Measurements from ENCODE around the gene TFF1.

TFF1 gene

DNA sequence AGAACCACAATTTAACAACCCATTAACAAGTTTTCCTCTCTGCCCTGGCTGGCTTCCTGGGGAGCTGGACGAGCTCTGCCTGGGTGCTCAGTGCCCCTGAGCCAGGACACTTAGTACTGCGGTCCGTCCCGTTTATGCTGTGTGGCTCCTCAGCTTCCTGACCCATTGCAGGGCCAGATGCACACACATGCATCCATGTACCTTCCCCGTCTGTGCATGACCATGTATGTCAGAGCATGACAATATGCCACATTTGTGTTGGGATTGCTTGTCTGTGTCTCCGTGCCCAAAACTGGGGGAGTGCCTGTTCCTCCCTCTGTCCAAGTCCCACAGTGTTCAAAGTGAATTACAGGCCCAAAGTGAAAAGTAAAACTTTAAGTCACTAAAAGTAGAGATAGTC lies 41.4 kb downstream of the TFF1 start:
- TF ChIP-seq GATA3 (IDR thresholded peaks at IDR 0.05; ENCODE audit: low read depth, low read length), result no peak
- no peak for TF ChIP-seq GATA2 (IDR thresholded peaks at IDR 0.05; ENCODE audit: low read depth, low read length)

DNA sequence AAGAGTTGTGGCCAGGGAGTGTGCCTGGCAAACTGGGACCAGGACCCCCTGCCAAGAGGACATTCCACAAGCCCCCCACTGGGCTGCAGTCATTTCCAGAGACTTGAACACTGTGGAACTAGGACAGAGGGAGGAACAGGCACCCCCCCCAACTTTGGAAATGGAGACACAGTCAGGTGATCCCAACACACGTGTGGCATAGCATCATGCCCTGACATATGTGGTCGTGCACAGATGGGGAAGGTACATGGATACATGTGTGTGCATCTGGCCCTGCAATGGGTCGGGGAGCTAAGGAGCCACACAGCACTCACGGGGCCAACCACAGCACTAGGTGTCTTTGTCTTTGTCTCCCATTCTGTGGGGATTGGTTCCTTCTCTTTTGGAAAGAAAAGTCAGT lies 44.5 kb downstream of the TFF1 start:
- TF ChIP-seq GATA2 (IDR thresholded peaks at IDR 0.05; ENCODE audit: low read depth, low read length), result no peak
- TF ChIP-seq GATA3 (IDR thresholded peaks at IDR 0.05; ENCODE audit: low read depth, low read length), result no peak

DNA sequence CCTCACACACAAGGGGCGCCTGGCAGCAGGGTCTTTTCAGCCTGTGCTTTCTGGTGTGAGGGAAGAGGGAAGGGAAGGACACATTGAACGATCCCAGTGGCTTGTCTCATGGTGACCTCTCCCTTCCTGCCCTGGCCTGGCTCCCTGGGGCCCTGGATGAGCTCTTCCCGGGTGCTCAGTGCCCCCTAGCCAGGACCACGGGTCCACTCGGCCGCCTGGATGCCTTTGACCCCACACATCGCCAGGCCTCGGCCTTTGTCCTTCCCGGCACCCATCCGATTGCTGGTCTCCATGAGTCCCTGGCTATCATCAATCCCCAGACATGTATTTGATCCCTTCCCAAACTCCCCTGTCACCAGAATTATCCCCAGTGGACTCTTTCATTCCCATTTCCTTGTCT lies 45.1 kb downstream of the TFF1 start:
- no peak for TF ChIP-seq GATA2 (IDR thresholded peaks at IDR 0.05; ENCODE audit: low read depth, low read length)
- TF ChIP-seq GATA3 (IDR thresholded peaks at IDR 0.05; ENCODE audit: low read depth, low read length), result no peak

DNA sequence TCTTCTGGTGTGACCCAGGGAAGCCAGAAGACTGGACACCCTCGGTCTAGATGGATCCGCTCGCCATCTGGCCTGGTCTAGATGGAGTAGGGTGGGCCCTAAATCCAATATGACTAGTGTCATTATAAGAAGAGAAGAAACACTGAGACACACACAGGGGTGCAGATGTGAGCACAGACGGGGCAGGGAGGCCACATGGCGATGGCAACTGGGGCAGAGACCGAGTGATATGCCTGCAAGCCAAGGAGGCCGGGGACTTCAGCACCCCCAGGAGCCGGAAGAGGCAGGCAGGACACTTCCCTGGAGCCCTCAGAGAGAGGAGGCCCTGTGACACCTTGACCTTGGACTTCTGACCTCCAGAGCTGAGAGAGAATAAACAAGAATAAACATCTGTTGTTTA lies 45.5 kb downstream of the TFF1 start:
- no peak for TF ChIP-seq GATA3 (IDR thresholded peaks at IDR 0.05; ENCODE audit: low read depth, low read length)

DNA sequence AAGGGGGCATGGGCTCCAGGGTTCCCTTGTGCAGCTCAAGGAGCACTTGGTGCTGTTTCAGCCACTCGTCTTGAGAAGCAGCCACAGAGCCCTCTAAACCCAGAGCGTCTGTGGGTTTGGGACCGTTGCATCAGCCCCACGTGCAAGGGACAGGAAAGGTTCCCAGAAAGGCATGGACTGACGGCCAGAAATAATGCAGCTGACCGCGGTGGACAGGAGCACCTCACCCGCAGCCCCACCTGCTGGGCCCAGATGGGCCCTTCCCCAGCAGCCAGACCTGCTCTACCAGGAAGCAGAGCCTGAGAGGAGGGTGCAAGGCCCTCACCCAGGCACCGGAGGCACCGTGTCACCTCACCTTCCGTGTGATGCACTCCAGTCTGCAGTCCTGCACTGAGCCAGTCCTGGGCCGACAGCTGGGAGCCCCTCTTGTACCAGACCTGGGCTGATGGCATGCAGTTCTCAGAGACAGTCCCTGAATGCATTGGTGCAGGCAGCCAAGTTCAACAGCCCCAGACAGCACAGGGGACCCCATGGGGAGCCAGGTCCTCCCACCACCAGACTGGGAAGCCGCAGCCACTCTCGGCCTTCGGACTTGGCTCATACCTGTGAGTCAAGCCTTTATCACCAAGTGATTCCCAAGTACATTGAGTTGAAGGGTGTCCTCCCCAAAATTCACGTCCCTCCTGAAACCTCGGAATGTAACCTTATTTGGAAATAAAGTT lies 46.3 kb downstream of the TFF1 start:
- no peak for TF ChIP-seq GATA3 (IDR thresholded peaks at IDR 0.05; ENCODE audit: low read depth, low read length)
- TF ChIP-seq GATA2 (IDR thresholded peaks at IDR 0.05; ENCODE audit: low read depth, low read length), result no peak

DNA sequence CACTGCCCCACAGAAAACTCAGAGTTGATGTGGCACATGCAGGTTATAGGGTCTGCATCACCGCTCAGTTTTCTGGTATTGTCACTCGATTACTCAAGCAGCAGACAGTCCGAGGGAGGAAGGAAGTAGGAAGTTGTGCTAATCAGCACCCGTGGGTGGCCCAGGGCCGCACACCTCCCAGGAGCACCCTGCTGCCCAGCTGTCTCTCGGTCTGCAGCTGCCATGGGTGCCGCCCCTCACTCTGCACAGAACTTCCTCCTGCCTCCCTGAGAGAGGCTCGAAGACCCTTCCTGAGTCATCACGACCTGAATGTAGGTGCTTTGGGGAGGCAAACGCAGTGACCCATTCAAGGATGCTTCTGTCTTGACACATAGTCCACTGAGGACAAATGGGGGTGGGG lies 47.0 kb downstream of the TFF1 start:
- TF ChIP-seq GATA3 (IDR thresholded peaks at IDR 0.05; ENCODE audit: low read depth, low read length), result no peak
- no peak for TF ChIP-seq GATA2 (IDR thresholded peaks at IDR 0.05; ENCODE audit: low read depth, low read length)

DNA sequence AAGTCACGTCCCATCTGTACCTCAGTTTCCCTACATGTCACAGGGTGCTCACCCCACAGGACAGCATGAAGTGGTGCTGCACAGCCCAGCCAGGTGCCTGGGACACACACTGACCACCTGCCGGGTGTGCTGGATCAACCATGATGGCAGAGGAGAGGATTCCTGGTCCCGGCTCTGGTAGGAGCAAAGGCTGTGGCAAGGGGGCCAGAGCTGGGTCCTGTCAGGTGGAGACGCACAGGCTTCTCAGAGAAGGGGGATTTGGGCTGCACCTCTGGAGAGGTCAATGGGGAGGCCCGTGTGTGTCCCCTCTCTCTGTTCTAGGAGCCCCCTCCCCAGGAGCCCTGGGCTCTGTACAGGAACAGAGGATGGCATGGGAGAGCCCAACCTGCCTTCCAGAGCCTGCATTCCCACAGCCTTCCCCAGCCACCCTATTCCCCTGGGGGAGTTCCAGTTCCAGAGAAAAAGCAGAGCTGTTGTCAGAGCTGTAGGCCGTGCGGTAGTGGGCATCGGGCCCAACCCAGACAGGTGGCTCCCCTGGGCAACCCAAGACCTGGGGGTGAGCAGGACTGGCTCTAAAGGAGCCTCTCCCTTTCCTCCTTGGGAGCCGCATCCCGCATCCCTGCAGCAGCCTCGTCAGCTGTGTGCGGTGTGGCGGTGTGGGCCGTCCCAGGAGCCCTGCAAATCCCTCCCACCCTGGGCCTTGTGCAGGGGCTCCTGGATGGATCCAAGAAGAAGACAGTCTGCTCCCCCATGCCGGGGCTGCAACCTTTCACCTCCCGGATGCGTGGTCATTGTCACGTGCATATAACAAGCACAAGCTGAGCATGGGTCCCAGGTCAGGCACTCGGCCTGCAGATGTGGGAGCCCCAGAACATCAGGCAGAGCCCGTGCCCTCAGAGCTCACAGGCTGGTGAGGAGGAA lies 48.2 kb downstream of the TFF1 start:
- TF ChIP-seq GATA2 (IDR thresholded peaks at IDR 0.05; ENCODE audit: low read depth, low read length) (no peak), GATA3 (IDR thresholded peaks at IDR 0.05; ENCODE audit: low read depth, low read length) (no peak)

DNA sequence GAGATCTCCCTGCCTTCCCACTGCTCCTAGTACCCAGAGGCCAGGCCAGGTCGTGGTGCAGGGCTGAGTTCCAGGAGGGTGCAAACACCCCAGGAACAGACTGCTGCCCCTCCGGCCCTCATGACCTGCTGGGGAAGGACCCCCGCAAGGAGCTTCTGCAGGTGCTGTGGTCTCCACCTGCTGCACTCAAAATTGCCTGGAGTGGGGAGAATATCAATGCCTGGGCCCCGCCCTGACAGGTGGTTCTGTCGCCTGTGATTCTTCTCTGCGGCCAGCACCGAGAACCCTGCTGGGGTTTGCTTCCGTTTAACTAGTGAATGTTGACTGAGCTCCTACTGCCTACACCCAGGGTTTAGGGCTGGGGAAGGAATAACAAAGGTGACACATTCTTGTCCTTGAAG lies 49.0 kb downstream of the TFF1 start:
- TF ChIP-seq GATA3 (IDR thresholded peaks at IDR 0.05; ENCODE audit: low read depth, low read length) (no peak), GATA2 (IDR thresholded peaks at IDR 0.05; ENCODE audit: low read depth, low read length) (no peak)

DNA sequence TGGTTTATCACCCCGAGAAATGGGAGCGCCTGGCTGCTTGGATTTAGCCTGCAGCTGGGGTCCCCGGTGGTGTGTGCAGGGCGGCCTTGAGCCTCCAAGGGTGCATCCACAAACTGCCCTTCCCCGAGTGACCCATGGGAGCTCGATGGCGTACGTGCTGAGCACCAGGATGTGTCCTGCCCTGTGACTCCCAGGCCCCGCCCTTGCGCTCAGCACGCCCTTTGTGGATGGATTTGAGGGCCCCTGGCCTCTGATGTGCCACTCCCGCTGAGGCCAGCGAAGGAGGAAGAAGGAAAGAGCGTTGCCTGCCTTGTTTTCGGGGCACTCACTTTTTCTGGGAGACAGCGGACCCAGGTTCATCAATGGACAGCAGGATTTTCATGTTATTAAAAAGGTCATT lies 49.4 kb downstream of the TFF1 start:
- TF ChIP-seq GATA2 (IDR thresholded peaks at IDR 0.05; ENCODE audit: low read depth, low read length) (no peak), GATA3 (IDR thresholded peaks at IDR 0.05; ENCODE audit: low read depth, low read length) (no peak)

DNA sequence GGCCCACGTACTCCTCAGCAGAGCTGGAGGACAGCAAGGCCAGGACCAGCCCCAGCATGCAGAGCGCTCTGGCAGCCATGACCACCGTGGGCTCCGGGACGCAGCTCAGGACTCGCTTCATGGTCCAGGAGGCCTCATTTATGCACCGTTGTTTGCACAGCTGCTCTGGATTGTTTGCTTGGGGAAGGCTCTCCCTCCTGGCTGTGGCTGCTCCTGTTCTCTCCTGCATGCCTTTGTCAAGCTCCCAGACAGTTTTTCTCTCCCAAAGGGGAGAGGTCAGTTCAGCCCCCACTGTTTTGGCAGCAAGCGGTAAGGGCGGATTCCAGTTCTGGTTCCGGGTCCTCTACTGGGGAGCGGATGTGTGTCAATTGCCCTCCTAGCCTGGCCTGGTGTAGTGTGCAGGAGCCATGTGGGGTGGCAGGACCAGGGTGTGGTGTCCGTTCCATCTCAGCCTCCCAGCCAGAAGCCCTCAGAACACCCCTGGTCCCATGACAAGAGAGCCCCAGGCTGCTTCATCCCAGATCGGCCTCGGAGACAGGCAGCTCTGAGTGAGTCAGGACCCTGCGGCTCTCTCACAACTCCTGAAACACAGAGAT lies 50.9 kb downstream of the TFF1 start, which contains the start of gene TFF3:
TSS of gene TFF3 (minus strand) at position 114 of the 596 bp plus-strand sequence. CDS start at position 79, 35 bp downstream.
- no peak for TF ChIP-seq GATA3 (IDR thresholded peaks at IDR 0.05; ENCODE audit: low read depth, low read length)
- TF ChIP-seq GATA2 (IDR thresholded peaks at IDR 0.05; ENCODE audit: low read depth, low read length), result no peak

DNA sequence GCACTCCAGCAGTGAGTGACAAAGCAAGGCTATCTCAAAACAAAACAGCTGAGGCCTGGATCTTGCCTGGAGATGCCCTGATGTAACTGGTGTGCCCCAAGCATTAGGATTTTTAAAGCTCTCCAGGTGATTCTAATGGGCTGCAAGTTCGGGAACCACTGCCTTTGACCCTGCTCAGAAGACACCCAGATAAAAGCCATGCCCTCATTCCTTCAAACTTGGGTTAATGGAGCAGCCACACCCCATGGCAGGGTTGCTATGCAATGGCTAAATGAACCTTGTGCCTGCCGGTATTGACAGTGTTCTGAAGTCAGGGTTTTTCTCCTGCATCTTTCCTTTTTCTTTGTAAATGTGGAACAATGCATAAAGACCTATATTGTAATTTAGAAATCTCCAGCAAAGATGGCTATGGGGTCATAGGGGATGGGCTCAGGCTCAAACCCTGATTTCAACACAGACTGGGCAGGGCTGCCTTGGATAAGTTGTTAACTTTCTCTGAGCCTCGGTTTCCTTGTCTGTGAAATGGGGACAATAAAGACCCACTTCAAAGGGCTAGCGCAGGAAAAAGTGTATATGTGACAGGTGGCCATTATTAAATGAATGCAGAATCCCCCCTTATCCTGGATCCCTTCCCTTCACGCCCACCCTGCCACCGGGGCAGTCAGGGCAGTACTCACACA lies 51.6 kb downstream of the TFF1 start:
- no peak for TF ChIP-seq GATA3 (IDR thresholded peaks at IDR 0.05; ENCODE audit: low read depth, low read length)
- TF ChIP-seq GATA2 (IDR thresholded peaks at IDR 0.05; ENCODE audit: low read depth, low read length), result no peak

DNA sequence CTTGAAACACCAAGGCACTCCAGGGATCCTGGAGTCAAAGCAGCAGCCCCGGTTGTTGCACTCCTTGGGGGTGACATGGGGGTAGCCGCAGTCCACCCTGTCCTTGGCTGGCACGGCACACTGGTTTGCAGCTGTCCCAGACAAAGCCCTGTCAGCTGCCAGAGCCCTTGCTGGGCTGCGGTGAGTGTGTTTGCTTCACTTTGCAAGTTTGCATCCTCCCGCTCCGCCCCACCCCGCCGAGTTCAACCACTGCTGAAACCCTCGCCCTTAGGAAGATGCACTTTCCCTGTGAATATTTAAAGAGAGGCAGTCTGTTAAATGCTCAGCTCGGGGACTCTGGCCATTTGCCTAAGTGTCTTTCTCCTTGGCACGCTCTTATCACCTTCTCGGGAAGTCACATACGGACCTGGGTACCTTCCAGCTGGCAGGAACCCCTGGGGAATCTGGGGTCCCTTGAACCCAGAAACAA lies 52.8 kb downstream of the TFF1 start:
- TF ChIP-seq GATA2 (IDR thresholded peaks at IDR 0.05; ENCODE audit: low read depth, low read length) (no peak), GATA3 (IDR thresholded peaks at IDR 0.05; ENCODE audit: low read depth, low read length) (no peak)

DNA sequence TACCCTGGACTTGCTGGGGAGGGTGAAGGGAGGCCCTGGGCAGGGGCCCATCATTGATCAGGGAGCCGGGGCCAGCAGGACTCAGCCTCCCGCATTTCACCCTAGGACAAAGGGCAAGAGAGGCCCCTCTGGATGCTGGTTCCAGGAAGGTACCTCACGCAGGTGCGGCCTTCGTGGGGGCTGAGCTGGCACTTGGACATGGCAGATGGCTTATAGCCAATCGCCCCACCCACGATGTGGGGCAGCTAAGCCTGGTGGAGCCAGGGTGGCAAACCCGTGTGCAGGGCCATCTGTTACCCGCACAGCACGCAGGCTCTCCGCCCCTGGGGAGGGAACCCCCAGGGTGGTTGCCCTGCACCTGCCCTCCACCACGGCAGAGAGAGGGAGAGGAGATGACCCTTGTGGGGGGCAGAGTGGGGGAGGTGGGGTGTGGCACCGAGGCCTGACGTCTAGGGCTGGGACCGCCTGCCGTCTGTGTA lies 53.7 kb downstream of the TFF1 start:
- TF ChIP-seq GATA2 (IDR thresholded peaks at IDR 0.05; ENCODE audit: low read depth, low read length) (no peak), GATA3 (IDR thresholded peaks at IDR 0.05; ENCODE audit: low read depth, low read length) (no peak)
